Kidney capillary endothelial cell (primary cell): ENCODE measurements around the gene PLA2G4F.

Experiments used
- DNase-seq: peaks from one replicate; pipeline ENCODE4 v3.0.0-alpha.2; 2018; ENCODE audit warnings: low spot score

The PLA2G4F gene

GRCh38 chr15:42133356-42133755, 23.1 kb downstream of the PLA2G4F start:
- no peak for DNase-seq

- no peak for DNase-seq
Measured at GRCh38 chr15:42131826-42132806, 24.3 kb downstream of the PLA2G4F start.

- no peak for DNase-seq
Measured at GRCh38 chr15:42131006-42131405, 25.4 kb downstream of the PLA2G4F start.

GRCh38 chr15:42130246-42130986, 26.0 kb downstream of the PLA2G4F start:
- no peak for DNase-seq

- no peak for DNase-seq
Measured at GRCh38 chr15:42129364-42129763, 27.1 kb downstream of the PLA2G4F start.

- no peak for DNase-seq
Measured at GRCh38 chr15:42128476-42128875, 28.0 kb downstream of the PLA2G4F start.

- DNase-seq = no peak
Measured at GRCh38 chr15:42123546-42123945, 32.9 kb downstream of the PLA2G4F start.

GRCh38 chr15:42121682-42122081, 34.8 kb downstream of the PLA2G4F start:
- DNase-seq = no peak

GRCh38 chr15:42121021-42121420, 35.4 kb downstream of the PLA2G4F start:
- DNase-seq = no peak

GRCh38 chr15:42120285-42120684, 36.2 kb downstream of the PLA2G4F start:
- no peak for DNase-seq

GRCh38 chr15:42119446-42119760, 37.0 kb downstream of the PLA2G4F start:
- DNase-seq = no peak

GRCh38 chr15:42118650-42119445, 37.6 kb downstream of the PLA2G4F start:
- no peak for DNase-seq

GRCh38 chr15:42111924-42112323, 44.5 kb downstream of the PLA2G4F start:
- DNase-seq = no peak

- DNase-seq = no peak
Measured at GRCh38 chr15:42110367-42110766, 46.1 kb downstream of the PLA2G4F start.

GRCh38 chr15:42108806-42109205, 47.6 kb downstream of the PLA2G4F start:
- no peak for DNase-seq

GRCh38 chr15:42108189-42108588, 48.2 kb downstream of the PLA2G4F start:
- DNase-seq = no peak

- no peak for DNase-seq
Measured at GRCh38 chr15:42107473-42107872, 49.0 kb downstream of the PLA2G4F start.

- DNase-seq = no peak
Measured at GRCh38 chr15:42106288-42106687, 50.1 kb downstream of the PLA2G4F start.

- no peak for DNase-seq
Measured at GRCh38 chr15:42104095-42104891, 52.1 kb downstream of the PLA2G4F start.

- no peak for DNase-seq
Measured at GRCh38 chr15:42102646-42103235, 53.7 kb downstream of the PLA2G4F start.

- DNase-seq = no peak
Measured at GRCh38 chr15:42101861-42102260, 54.6 kb downstream of the PLA2G4F start.
